Measurements from ENCODE around the gene CGB5.

The CGB5 gene

DNA sequence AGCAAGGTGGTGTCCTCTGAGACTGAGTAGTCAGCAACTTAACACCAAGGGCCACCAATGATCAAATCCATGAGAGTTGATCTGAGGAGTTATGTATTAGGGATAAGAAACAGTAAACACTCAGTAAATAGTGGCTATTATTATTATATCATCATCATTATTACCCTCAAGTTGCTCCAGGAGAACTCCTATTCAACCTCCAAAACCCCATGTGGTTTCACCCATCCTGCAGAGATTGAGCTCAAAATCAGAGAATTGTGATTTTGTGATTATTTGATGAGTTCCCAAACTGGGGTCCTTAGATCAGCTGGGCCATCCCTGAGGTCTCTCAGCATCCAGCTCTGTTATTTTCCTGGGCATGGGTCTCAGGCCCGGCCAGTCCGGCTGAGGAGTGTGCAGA lies 17.4 kb downstream of the CGB5 start:
- no peak for FAIRE-seq
- DNase-seq (ENCODE audit: insufficient read length, low spot score): no peak
- TF ChIP-seq POU2F2 (IDR thresholded peaks at IDR 0.05; ENCODE audit: low read depth, low read length) (no peak), TAF1 (IDR thresholded peaks at IDR 0.05; ENCODE audit: low read depth, low read length) (no peak), PAX5 (IDR thresholded peaks at IDR 0.05; ENCODE audit: insufficient read depth, low read length, severe bottlenecking) (no peak), POLR2A (IDR thresholded peaks at IDR 0.05; ENCODE audit: low read depth, low read length) (no peak), POLR2AphosphoS5 (IDR thresholded peaks at IDR 0.05; ENCODE audit: low read depth, low read length) (no peak), SPI1 (IDR thresholded peaks at IDR 0.05; ENCODE audit: low read depth, low read length) (no peak)

DNA sequence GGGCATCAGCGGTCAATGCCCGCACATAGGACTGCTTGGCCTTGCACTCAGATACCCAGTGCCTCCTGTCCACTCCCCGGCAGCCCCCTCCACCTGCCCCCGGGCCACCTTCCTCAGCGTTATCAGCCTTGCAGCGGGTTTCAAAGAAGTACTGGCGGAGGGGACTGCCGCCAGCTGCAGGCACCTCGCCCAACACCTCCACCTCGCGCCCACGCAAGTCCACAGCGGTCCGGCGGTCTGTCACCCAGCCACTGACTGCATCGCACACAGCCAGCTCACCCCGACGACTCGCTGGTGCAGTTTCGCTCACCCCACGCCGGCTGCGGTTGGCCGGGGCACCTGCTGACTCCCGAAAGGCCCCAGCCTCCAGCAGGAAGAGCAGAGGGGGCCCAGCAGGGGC lies 17.8 kb downstream of the CGB5 start:
- DNase-seq (ENCODE audit: insufficient read length, low spot score) (no peak), FAIRE-seq (no peak)
- TF ChIP-seq POU2F2 (IDR thresholded peaks at IDR 0.05; ENCODE audit: low read depth, low read length) (no peak), TAF1 (IDR thresholded peaks at IDR 0.05; ENCODE audit: low read depth, low read length) (no peak), POLR2A (IDR thresholded peaks at IDR 0.05; ENCODE audit: low read depth, low read length) (no peak), SPI1 (IDR thresholded peaks at IDR 0.05; ENCODE audit: low read depth, low read length) (no peak)

DNA sequence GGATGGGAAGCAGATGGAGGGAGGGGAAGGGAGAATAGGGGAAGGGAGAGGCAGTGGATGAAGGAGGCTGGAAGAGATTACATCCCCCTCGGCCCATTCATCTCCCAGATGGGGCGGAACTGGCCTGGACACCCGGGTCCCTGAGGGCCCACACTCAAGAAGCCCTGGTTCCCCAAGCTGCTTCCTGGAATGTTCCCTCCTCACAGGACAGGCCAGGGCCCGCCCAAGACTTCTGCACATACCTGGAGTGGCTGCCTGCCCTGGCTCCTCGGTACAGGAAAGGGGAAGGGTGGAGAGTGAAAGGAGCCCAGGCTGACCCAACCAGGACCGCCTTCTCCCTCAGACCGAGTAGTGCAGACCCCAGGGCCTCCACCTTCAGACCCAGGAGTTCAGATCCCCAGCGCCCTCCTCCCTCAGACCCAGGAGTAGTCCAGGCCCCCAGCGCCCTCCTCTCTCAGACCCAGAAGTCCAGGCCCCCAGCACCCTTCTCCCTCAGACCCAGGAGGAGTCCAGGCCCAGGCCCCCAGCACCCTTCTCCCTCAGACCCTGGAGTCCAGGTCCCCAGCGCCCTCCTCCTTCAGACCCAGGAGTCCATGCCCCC lies 20.5 kb downstream of the CGB5 start:
- no peak for TF ChIP-seq SPI1 (IDR thresholded peaks at IDR 0.05; ENCODE audit: low read depth, low read length)
- TF ChIP-seq TAF1 (IDR thresholded peaks at IDR 0.05; ENCODE audit: low read depth, low read length): no peak
- TF ChIP-seq POU2F2 (IDR thresholded peaks at IDR 0.05; ENCODE audit: low read depth, low read length): no peak
- no peak for TF ChIP-seq PAX5 (IDR thresholded peaks at IDR 0.05; ENCODE audit: insufficient read depth, low read length, severe bottlenecking)
- no peak for TF ChIP-seq POLR2AphosphoS5 (IDR thresholded peaks at IDR 0.05; ENCODE audit: low read depth, low read length)
- TF ChIP-seq POLR2A (IDR thresholded peaks at IDR 0.05; ENCODE audit: low read depth, low read length): no peak
- FAIRE-seq: no peak
- no peak for DNase-seq (ENCODE audit: insufficient read length, low spot score)

DNA sequence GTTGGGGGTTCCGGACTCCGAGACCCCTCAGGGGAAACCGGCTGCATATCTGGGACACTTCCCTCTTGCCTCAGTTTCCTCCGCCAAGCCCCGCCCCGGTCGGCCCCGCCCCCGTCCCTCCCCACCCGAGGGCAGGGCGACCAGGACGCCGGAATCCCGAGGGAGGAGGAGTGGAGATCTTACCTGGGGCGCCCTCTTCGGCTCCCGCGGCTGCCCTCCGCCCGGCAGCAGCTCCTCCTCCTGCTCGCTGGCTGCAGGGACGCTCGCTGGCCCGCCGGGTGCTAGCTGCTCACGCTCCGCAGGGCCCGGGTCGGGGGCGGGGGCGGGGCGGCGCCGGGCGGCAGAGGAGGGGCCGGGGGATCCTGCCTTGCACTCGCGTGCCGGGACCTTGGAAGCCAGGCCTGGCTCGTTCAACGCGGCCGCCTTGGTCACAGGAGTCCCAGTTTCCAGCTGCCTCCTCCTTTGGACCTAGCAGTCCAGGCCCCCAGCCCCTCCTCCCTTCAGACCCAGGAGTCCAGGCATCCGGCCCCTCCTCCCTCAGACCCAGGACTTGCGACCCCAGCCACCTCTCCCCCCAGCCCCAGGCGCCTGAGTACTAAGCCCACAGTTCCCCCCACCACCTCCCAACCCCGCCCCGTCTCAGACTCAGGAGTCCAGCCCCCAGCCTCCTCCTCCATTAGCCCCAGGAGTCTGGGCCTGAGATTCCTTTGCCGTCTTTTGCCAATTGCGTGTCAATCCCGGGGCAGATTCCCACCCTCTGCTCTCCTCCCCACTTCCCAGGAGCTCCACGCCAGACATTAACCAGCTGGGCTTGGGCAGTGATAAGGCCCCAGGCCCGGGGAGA lies 21.3 kb downstream of the CGB5 start, which contains the start of gene NTF4:
NTF4 (minus strand) TSS at position 51 of the 844 bp plus-strand sequence. CDS start 2,821 bp downstream, outside the sequence.
- FAIRE-seq (no peak), DNase-seq (ENCODE audit: insufficient read length, low spot score) (no peak)
- TF ChIP-seq TAF1 (IDR thresholded peaks at IDR 0.05; ENCODE audit: low read depth, low read length) (no peak), POU2F2 (IDR thresholded peaks at IDR 0.05; ENCODE audit: low read depth, low read length) (no peak), POLR2A (IDR thresholded peaks at IDR 0.05; ENCODE audit: low read depth, low read length) (no peak), POLR2AphosphoS5 (IDR thresholded peaks at IDR 0.05; ENCODE audit: low read depth, low read length) (no peak), SPI1 (IDR thresholded peaks at IDR 0.05; ENCODE audit: low read depth, low read length) (no peak), PAX5 (IDR thresholded peaks at IDR 0.05; ENCODE audit: insufficient read depth, low read length, severe bottlenecking) (no peak)

DNA sequence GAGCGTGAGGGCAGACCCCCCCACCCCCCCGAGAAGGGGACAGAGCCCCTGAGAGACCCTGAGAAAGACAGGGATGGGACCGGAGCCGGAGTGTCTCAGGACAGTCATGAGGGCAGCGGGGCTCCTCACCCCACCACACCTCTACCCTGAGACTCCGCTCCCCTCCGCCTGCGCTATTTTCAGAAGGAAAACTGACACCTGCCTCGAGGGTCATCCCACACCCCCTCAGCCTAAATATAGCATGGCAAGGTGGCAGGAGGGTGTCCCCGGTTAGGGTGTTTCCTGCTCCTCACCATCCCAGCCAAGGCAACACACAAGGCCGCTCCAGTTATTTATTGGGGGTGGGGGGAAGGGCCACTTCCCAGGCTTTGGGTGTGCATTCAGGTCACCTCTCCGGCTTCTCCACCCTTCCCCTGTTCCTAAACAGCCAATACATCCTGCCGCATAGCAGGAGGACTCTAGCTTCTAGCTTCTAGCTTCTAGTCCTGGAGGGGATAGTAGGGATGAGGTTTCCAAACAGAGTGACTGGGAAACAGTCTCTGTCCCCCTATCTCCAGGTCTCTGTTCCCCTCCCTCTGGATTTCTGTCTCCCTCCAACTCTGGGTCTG lies 22.4 kb downstream of the CGB5 start:
- FAIRE-seq: no peak
- TF ChIP-seq TAF1 (IDR thresholded peaks at IDR 0.05; ENCODE audit: low read depth, low read length) (no peak), POU2F2 (IDR thresholded peaks at IDR 0.05; ENCODE audit: low read depth, low read length) (no peak)
- DNase-seq (ENCODE audit: insufficient read length, low spot score): no peak

DNA sequence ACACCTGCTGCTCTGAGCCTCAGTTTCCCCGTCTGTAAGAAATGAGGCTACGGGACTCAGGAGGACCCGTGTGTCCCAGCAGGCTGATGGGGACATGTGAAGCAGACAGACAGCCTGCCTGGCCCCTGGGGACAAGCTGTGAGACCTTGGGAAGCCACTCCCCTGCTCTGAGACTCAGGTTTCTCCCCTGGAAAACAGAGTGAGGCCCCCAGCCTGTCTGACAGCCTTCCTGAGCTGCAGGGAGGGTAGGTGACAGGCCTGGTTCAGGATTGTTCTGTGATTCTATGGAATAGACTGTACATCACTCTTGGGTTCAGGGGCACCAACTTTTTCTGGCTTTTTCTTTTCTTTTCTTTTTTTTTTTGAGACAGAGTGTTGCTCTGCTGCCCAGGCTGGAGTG lies 23.9 kb downstream of the CGB5 start:
- no peak for FAIRE-seq
- TF ChIP-seq POLR2A (IDR thresholded peaks at IDR 0.05; ENCODE audit: low read depth, low read length) (no peak), PAX5 (IDR thresholded peaks at IDR 0.05; ENCODE audit: insufficient read depth, low read length, severe bottlenecking) (no peak), TAF1 (IDR thresholded peaks at IDR 0.05; ENCODE audit: low read depth, low read length) (no peak), SPI1 (IDR thresholded peaks at IDR 0.05; ENCODE audit: low read depth, low read length) (no peak), POU2F2 (IDR thresholded peaks at IDR 0.05; ENCODE audit: low read depth, low read length) (no peak), POLR2AphosphoS5 (IDR thresholded peaks at IDR 0.05; ENCODE audit: low read depth, low read length) (no peak)
- DNase-seq (ENCODE audit: insufficient read length, low spot score): no peak

DNA sequence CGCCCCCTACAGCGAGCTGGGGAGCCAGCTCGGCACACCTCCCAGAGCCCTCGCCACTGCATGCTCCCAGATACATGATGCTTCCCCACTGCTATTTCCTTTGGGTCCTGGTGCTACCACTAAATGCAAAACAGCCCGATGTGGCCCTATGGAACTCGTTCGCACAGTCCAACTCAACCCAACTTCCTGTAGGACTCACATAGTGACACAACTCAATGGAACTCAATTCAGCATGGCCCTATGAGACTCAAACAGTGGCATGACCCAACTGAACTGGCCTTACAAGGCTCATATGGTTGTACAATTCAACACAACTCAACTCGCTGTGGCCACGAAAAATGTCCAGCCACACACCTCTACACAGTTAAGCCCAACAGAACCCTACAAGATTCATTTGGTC lies 25.4 kb downstream of the CGB5 start:
- FAIRE-seq (no peak), DNase-seq (ENCODE audit: insufficient read length, low spot score) (no peak)
- TF ChIP-seq PAX5 (IDR thresholded peaks at IDR 0.05; ENCODE audit: insufficient read depth, low read length, severe bottlenecking) (no peak), POLR2A (IDR thresholded peaks at IDR 0.05; ENCODE audit: low read depth, low read length) (no peak), TAF1 (IDR thresholded peaks at IDR 0.05; ENCODE audit: low read depth, low read length) (no peak), POU2F2 (IDR thresholded peaks at IDR 0.05; ENCODE audit: low read depth, low read length) (no peak), POLR2AphosphoS5 (IDR thresholded peaks at IDR 0.05; ENCODE audit: low read depth, low read length) (no peak), SPI1 (IDR thresholded peaks at IDR 0.05; ENCODE audit: low read depth, low read length) (no peak)

DNA sequence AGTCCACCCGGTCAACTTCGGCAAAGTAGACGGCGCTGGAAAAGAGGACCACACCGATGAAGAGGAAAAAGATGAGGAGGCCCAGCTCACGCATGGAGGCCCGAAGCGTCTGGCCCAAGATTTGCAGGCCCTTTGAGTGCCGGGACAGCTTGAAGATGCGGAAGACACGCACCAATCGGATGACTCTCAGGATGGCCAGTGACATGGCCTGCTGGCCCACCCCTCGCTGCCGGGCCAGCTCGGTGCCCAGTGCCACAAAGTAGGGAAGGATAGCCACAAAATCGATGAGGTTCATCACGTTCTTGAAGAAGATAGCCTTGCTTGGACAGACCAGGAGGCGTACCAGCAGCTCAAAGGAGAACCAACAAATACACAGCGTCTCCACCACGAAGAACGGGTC lies 26.8 kb downstream of the CGB5 start:
- TF ChIP-seq SPI1 (IDR thresholded peaks at IDR 0.05; ENCODE audit: low read depth, low read length): no peak
- no peak for TF ChIP-seq POU2F2 (IDR thresholded peaks at IDR 0.05; ENCODE audit: low read depth, low read length)
- TF ChIP-seq TAF1 (IDR thresholded peaks at IDR 0.05; ENCODE audit: low read depth, low read length): no peak
- TF ChIP-seq POLR2A (IDR thresholded peaks at IDR 0.05; ENCODE audit: low read depth, low read length): no peak
- TF ChIP-seq POLR2AphosphoS5 (IDR thresholded peaks at IDR 0.05; ENCODE audit: low read depth, low read length): no peak
- no peak for TF ChIP-seq PAX5 (IDR thresholded peaks at IDR 0.05; ENCODE audit: insufficient read depth, low read length, severe bottlenecking)
- FAIRE-seq (no peak), DNase-seq (ENCODE audit: insufficient read length, low spot score) (no peak)

DNA sequence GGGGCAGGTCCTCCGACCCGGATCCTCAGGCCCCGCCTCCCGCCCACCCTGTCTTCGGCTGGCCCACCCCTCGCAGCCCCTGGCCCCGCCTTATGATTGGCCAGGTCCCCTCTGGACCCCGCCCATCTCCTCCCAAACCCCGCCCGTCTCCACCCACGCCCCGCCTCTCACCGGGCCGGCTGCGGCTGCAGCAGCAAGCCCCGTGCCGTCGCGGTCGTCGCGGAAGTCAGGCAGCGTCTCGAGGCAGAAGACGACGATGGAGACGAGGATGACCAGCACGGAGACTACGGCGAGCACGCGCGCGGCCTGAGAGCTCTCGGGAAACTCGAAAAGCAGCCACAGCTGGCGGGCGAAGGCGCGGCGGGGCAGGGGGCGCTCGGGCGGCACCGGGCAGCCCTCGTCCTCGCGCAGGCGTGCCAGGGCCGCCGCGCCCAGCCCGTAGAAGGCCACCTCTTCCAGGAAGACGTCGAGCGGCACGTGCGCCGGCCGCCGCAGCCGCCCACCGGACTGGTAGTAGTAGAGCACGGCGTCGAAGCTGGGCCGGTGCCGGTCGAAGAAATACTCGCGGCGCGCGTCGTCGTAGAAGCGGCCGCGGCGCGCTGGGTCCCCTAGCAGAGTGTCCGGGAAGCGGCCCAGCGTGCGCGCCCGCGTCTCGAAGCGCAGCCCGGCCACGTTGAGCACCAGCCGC lies 28.4 kb downstream of the CGB5 start:
- DNase-seq (ENCODE audit: insufficient read length, low spot score): no peak
- FAIRE-seq: no peak
- no peak for TF ChIP-seq POLR2A (IDR thresholded peaks at IDR 0.05; ENCODE audit: low read depth, low read length)
- no peak for TF ChIP-seq POU2F2 (IDR thresholded peaks at IDR 0.05; ENCODE audit: low read depth, low read length)
- TF ChIP-seq POLR2AphosphoS5 (IDR thresholded peaks at IDR 0.05; ENCODE audit: low read depth, low read length): no peak
- no peak for TF ChIP-seq TAF1 (IDR thresholded peaks at IDR 0.05; ENCODE audit: low read depth, low read length)
- TF ChIP-seq SPI1 (IDR thresholded peaks at IDR 0.05; ENCODE audit: low read depth, low read length): no peak
- TF ChIP-seq PAX5 (IDR thresholded peaks at IDR 0.05; ENCODE audit: insufficient read depth, low read length, severe bottlenecking): no peak

All from GM12891 (cell line).